ENCODE results near the gene CYP2S1. TPM values are rescaled to one million over a fixed set of nuclear protein-coding genes. Genes with fewer than 3 reads are reported as not detected.

CYP2S1 gene
- polyA plus RNA-seq, 1 donor from 2014 or later: not detected

GRCh38 chr19:41221514-41222205 lies 28.6 kb downstream of the CYP2S1 start:
- Histone ChIP-seq H3K4me2 (ENCODE audit: low read length) (no peak overlapping the region), H3K9me2 (ENCODE audit: insufficient read depth, low read length) (no peaks in the 10 kb centered on the region), H2AFZ (ENCODE audit: low read depth, low read length) (no peak overlapping the region), H3K27me3 (ENCODE audit: insufficient read depth, low read depth, low read length) (no peaks in the 10 kb centered on the region), H3K4me3 (ENCODE audit: low read length) (no peak overlapping the region), H3K9ac (ENCODE audit: low read length) (no peak overlapping the region), H3K27ac (ENCODE audit: low read length) (no peak overlapping the region), H3K36me3 (ENCODE audit: insufficient read depth, low read length) (no peaks in the 10 kb centered on the region), H3K79me2 (replicated peaks; ENCODE audit: insufficient read depth, low read length) (no peaks in the 10 kb centered on the region), H4K20me1 (ENCODE audit: insufficient read depth) (no peaks in the 10 kb centered on the region), H3K9me3 (ENCODE audit: low read length) (no peaks in the 10 kb centered on the region), H3F3A (ENCODE audit: insufficient read depth, low read length, poor library complexity, severe bottlenecking) (no peaks in the 10 kb centered on the region)
- no peak for TF ChIP-seq REST (IDR thresholded peaks at IDR 0.05; ENCODE audit: borderline replicate concordance)
- TF ChIP-seq POLR2AphosphoS5 (IDR thresholded peaks at IDR 0.05): no peak
- no peak for TF ChIP-seq RAD21 (conservative IDR thresholded peaks at IDR 0.05)
- TF ChIP-seq EZH2 (IDR thresholded peaks at IDR 0.05; ENCODE audit: borderline replicate concordance, insufficient read depth, low read length, poor library complexity, severe bottlenecking): no peak
- TF ChIP-seq CTCF (IDR thresholded peaks at IDR 0.05; ENCODE audit: poor library complexity, severe bottlenecking): no peak
- TF ChIP-seq MXI1 (conservative IDR thresholded peaks at IDR 0.05; ENCODE audit: poor library complexity, severe bottlenecking): no peak
- TF ChIP-seq EP300 (conservative IDR thresholded peaks at IDR 0.05; ENCODE audit: poor library complexity, severe bottlenecking): no peak
- TF ChIP-seq SMC3 (conservative IDR thresholded peaks at IDR 0.05; ENCODE audit: poor library complexity): no peak
- no peak for TF ChIP-seq TAF1 (IDR thresholded peaks at IDR 0.05; ENCODE audit: low read depth)

GRCh38 chr19:41222240-41222639 lies 29.2 kb downstream of the CYP2S1 start:
- H3K79me2 ChIP-seq (replicated peaks; ENCODE audit: insufficient read depth, low read length): no peaks in the 10 kb centered on the region

More at GRCh38 chr19:41222240-41222639, 29.2 kb downstream of the CYP2S1 start:
- no peak overlapping the region for H3K9ac ChIP-seq (ENCODE audit: low read length)
- H3K9me2 ChIP-seq (ENCODE audit: insufficient read depth, low read length): no peaks in the 10 kb centered on the region
- no peaks in the 10 kb centered on the region for H3F3A ChIP-seq (ENCODE audit: insufficient read depth, low read length, poor library complexity, severe bottlenecking)
- no peak overlapping the region for H3K4me2 ChIP-seq (ENCODE audit: low read length)
- no peaks in the 10 kb centered on the region for H4K20me1 ChIP-seq (ENCODE audit: insufficient read depth)
- no peaks in the 10 kb centered on the region for H3K36me3 ChIP-seq (ENCODE audit: insufficient read depth, low read length)
- no peak overlapping the region for H2AFZ ChIP-seq (ENCODE audit: low read depth, low read length)
- H3K27me3 ChIP-seq (ENCODE audit: insufficient read depth, low read depth, low read length): no peaks in the 10 kb centered on the region
- no peak overlapping the region for H3K27ac ChIP-seq (ENCODE audit: low read length)
- no peaks in the 10 kb centered on the region for H3K9me3 ChIP-seq (ENCODE audit: low read length)
- TF ChIP-seq EZH2 (IDR thresholded peaks at IDR 0.05; ENCODE audit: borderline replicate concordance, insufficient read depth, low read length, poor library complexity, severe bottlenecking): no peak
- TF ChIP-seq POLR2AphosphoS5 (IDR thresholded peaks at IDR 0.05): no peak
- no peak for TF ChIP-seq TAF1 (IDR thresholded peaks at IDR 0.05; ENCODE audit: low read depth)
- TF ChIP-seq EP300 (conservative IDR thresholded peaks at IDR 0.05; ENCODE audit: poor library complexity, severe bottlenecking): no peak
- H3K4me3 ChIP-seq (ENCODE audit: low read length): no peak overlapping the region

Measured in neural cell (in vitro differentiated cells).